RWPE2 (cell line): ENCODE results near the gene C16orf86.

Source experiments
- ATAC-seq: fragments of 200-7000 bp; cut with Tn5 transposase; 3 replicates; pipeline ENCODE4 v1.9.1; 2021; ENCODE audit warnings: low read depth
- DNase-seq: peaks from one replicate; pipeline ENCODE4 v3.0.0-alpha.2; 2020; ENCODE audit warnings: low spot score
- H3K27ac ChIP-seq: fragments of 450-650 bp; 2 replicates; pipeline ENCODE4 v1.5.1; 2017; ENCODE audit warnings: mild to moderate bottlenecking; ENCODE audit not compliant: poor library complexity, severe bottlenecking
- H3K27me3 ChIP-seq: fragments of 250-450 bp; sonication (Bioruptor Pico); 2 replicates; pipeline ENCODE4 v1.5.1; 2021; ENCODE audit warnings: mild to moderate bottlenecking, moderate library complexity; ENCODE audit not compliant: insufficient read depth, poor library complexity, severe bottlenecking
- H3K36me3 ChIP-seq: fragments of 250-450 bp; sonication (Bioruptor Pico); 2 replicates; pipeline ENCODE4 v1.5.1; 2020; ENCODE audit warnings: low read depth, mild to moderate bottlenecking, moderate library complexity
- H3K4me1 ChIP-seq: fragments of 250-450 bp; sonication (Bioruptor Pico); 2 replicates; pipeline ENCODE4 v1.5.1; 2021; ENCODE audit warnings: mild to moderate bottlenecking, moderate library complexity; ENCODE audit not compliant: insufficient read depth, poor library complexity, severe bottlenecking
- H3K4me3 ChIP-seq: fragments of 250-450 bp; sonication (Bioruptor Pico); 2 replicates; pipeline ENCODE4 v1.5.1; 2021; ENCODE audit warnings: mild to moderate bottlenecking, moderate library complexity; ENCODE audit not compliant: severe bottlenecking
- H3K9me3 ChIP-seq: fragments of 250-450 bp; sonication (Bioruptor Pico); 2 replicates; pipeline ENCODE4 v1.5.1; 2021; ENCODE audit warnings: mild to moderate bottlenecking, moderate library complexity; ENCODE audit not compliant: severe bottlenecking
- CTCF ChIP-seq: fragments of 450-650 bp; IDR thresholded peaks from one replicate; pipeline ENCODE4 v1.5.1; 2017; ENCODE audit warnings: mild to moderate bottlenecking, moderate library complexity; ENCODE audit not compliant: poor library complexity, severe bottlenecking

C16orf86 gene

GRCh38 chr16:67666032-67666551 lies 522 bp upstream of the C16orf86 start:
- Histone ChIP-seq H3K9me3 (no peaks in the 10 kb centered on the region), H3K4me3 (peak overlapping the region; percentile 71), H3K27ac (peak overlapping the region; percentile 54), H3K4me1 (peaks cover 6% of the 10 kb centered on the region), H3K27me3 (no peaks in the 10 kb centered on the region), H3K36me3 (no peaks in the 10 kb centered on the region)
- DNase-seq = no peak
- TF ChIP-seq CTCF = no peak
- peak; percentile 4; the same call in 2 of the 3 replicates for ATAC-seq

- no peak for ATAC-seq
- Histone ChIP-seq H3K27ac (peak overlapping the region; percentile 54), H3K4me3 (peak overlapping the region; percentile 71)
These were observed 821 bp downstream of the C16orf86 start for GRCh38 chr16:67667453-67667816.

GRCh38 chr16:67667817-67668494 lies 1.3 kb downstream of the C16orf86 start:
- Histone ChIP-seq H3K27ac (peak overlapping the region; percentile 54), H3K4me3 (no peak overlapping the region), H3K36me3 (no peaks in the 10 kb centered on the region), H3K4me1 (peaks cover 6% of the 10 kb centered on the region), H3K9me3 (no peaks in the 10 kb centered on the region), H3K27me3 (no peaks in the 10 kb centered on the region)
- ATAC-seq (peak; percentile 84), DNase-seq (peak; percentile 87)
- peak; percentile 88 for TF ChIP-seq CTCF

More at GRCh38 chr16:67667453-67667816, 821 bp downstream of the C16orf86 start:
- no peak for TF ChIP-seq CTCF
- Histone ChIP-seq H3K27me3 (no peaks in the 10 kb centered on the region), H3K9me3 (no peaks in the 10 kb centered on the region), H3K4me1 (peaks cover 6% of the 10 kb centered on the region), H3K36me3 (no peaks in the 10 kb centered on the region)
- DNase-seq = no peak

- no peaks in the 10 kb centered on the region for H3K9me3 ChIP-seq
- no peaks in the 10 kb centered on the region for H3K36me3 ChIP-seq
- peaks cover 6% of the 10 kb centered on the region for H3K4me1 ChIP-seq
- TF ChIP-seq CTCF = no peak
- no peak overlapping the region for H3K4me3 ChIP-seq
- no peak for ATAC-seq
- DNase-seq = no peak
- H3K27me3 ChIP-seq = no peaks in the 10 kb centered on the region
- H3K27ac ChIP-seq = no peak overlapping the region
These were observed 2.0 kb downstream of the C16orf86 start for GRCh38 chr16:67668495-67669157.
